HG03280 (cell line): Measurements from ENCODE around the gene HABP2.

Source experiments
- ATAC-seq: cut with Tn5 transposase; IDR thresholded peaks from one replicate; pipeline ENCODE4 v1.9.1; 2021; ENCODE audit warnings: mild to moderate bottlenecking, moderate library complexity; ENCODE audit not compliant: unreplicated experiment

HABP2 gene

GRCh38 chr10:113554214-113554613 lies 1.4 kb downstream of the HABP2 start:
- ATAC-seq, result no peak

DNA sequence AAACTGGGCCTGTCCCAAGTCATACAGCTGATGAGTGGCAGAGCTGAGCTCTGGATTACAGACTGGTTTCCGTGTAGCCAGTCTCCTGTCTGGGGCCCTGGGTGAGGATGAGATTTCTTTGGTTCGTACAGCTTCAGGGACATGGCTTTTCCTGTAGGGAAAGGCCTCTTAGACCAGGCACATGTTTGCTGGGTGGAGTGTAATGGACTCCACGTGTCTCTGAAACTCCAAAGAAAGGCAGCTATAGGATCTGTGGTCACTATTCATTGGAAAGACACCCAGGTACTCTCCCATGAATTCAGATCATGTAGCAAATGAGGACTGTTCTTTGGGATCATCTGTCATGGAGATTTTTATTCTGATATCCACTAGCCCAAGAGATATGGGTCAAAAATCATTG lies 2.4 kb downstream of the HABP2 start:
- ATAC-seq, result no peak

GRCh38 chr10:113555751-113556150 lies 2.9 kb downstream of the HABP2 start:
- ATAC-seq, result no peak

DNA sequence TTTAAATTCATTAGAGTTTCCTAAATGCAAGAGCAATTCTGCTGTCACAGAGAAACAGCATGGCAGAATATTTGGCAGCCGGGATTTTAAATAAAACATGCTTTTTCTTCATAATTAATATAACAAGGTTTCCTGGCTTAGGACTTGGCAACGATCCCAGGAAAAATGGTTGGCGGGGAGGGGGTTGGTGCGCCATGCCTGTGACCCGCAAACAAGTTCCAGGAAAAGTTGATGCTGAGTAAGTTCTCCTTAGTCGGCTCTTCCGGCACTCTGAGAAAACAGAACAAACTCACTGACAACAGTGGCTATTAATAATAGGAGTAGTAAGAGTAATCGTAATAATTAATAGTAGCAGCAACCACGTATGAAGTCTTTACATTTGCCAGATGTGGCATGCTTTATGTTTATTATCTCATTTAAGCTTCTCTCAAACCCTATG lies 4.6 kb downstream of the HABP2 start:
- no peak for ATAC-seq

- ATAC-seq, result no peak
Observed at GRCh38 chr10:113557903-113558321, 5.1 kb downstream of the HABP2 start.

- ATAC-seq, result no peak
Observed at GRCh38 chr10:113560071-113560470, 7.2 kb downstream of the HABP2 start.

GRCh38 chr10:113561214-113561613 lies 8.4 kb downstream of the HABP2 start:
- no peak for ATAC-seq

- no peak for ATAC-seq
Observed at GRCh38 chr10:113562069-113562468, 9.2 kb downstream of the HABP2 start.

GRCh38 chr10:113562704-113563103 lies 9.9 kb downstream of the HABP2 start:
- ATAC-seq, result no peak

DNA sequence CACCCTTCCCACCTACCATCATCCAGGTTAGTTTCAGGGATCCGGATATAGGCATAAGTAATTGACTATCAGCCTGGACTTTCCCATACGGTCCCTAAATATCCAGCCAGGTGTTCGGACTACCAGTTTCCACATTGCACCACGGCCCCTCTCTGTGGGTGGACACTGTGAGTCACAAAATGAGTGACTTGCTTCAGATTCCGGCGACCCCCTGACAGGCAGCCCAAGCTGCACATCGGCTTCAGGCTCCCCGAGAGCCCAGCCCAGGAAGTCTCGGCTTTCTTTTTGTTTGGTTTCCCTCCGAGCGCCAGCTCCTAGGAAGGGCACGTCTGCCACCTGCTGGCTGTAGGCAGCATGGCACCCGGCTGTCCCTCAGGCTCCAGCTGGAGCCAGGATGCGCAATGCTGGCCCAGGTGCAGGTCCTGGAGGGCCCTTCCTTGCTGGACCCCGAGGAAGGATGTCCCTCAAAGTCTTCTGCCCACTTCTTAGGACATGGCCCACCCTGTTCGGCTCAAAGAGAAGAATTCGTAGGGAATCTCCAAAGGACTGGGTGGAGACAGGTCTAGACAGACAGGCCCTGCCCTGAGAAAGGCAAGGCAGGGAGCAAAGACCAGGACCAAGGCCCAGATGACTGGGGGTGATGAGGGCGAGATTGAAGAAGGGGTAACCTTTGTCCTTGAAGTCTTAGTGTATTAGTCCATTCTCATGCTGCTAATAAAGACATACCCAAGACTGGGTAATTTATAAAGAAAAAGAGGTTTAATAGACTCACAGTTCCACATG lies 10.6 kb downstream of the HABP2 start:
- peak; percentile 88 for ATAC-seq

DNA sequence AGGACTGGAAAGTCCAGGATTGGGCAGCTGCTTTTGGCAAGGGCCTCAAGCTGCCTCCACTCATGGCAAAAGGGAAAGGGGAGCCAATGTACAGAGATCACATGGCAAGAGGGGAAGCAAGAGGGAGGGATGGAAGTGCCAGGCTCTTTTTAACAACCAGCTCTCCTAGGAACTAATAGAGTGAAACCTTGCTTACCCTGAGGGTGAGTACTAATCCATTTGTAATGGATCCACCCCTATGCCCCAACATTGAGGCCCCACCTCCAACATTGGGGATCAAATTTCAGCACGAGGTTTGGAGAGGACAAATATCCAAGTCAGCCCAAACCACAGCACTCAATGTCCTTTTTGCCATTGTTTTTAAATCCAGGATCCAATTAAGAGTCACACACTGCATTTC lies 12.5 kb downstream of the HABP2 start:
- ATAC-seq, result no peak

DNA sequence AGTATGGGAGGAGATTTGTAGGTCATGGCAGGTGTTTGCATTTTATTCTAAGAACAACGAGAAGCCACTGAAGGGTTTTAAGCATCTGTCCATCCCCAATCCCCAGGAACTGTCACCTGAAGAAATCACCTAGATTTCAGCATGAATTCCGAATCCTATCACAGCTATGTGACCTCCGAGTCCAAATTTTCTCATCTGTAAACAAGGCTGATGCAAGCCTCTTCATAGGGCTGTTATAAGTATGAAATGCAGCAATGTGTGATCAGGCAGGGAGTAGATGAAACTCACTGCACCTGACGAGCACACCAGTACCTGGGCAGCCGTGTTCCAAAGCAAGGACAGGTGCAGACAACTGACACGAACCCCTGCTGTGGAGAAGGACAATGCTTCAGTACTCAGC lies 14.0 kb downstream of the HABP2 start:
- ATAC-seq, result no peak

GRCh38 chr10:113569576-113569975 lies 16.7 kb downstream of the HABP2 start:
- ATAC-seq, result no peak

GRCh38 chr10:113572520-113573290 lies 19.9 kb downstream of the HABP2 start:
- ATAC-seq, result no peak

DNA sequence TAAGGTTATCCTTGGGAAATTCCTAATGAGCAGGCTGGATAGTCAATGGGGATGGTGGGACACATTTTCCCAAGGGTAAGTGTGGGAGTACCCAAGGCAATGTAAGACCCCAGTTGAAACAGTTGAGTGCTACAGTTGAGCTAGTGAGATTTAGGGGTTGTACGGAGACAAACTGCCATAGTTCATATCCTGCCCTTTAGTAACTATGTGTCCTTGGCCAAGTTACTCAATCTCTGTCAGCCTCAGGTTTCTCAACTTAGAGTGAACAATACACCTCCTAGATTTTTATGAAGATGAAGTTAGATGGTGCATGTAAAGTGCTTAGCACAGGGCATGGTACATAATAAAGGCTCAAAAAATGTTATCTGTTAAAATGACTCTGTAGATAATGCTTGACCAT lies 20.5 kb downstream of the HABP2 start:
- ATAC-seq, result no peak

- no peak for ATAC-seq
Observed at GRCh38 chr10:113576852-113577251, 24.0 kb downstream of the HABP2 start.

DNA sequence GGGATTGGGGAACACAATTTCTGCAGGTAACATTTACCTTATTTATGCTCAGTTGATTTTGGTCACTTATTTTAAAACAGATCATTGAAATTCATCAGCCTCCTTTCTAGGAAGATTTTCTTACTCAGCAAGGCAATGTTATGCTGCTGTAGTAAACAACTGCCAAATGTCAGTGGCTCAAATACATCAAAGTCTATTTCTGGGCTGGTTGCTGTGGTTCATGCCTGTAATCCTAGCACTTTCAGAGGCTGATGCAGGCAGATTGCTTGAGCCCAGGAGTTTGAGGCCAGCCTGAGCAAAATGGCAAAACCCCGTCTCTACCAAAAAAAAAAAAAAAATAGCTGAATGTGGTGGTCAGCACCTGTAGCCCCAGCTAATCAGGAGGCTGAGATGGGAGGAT lies 25.9 kb downstream of the HABP2 start:
- ATAC-seq, result no peak

GRCh38 chr10:113581092-113581491 lies 28.2 kb downstream of the HABP2 start:
- ATAC-seq, result no peak

- no peak for ATAC-seq
Observed at GRCh38 chr10:113583571-113583970, 30.7 kb downstream of the HABP2 start.

DNA sequence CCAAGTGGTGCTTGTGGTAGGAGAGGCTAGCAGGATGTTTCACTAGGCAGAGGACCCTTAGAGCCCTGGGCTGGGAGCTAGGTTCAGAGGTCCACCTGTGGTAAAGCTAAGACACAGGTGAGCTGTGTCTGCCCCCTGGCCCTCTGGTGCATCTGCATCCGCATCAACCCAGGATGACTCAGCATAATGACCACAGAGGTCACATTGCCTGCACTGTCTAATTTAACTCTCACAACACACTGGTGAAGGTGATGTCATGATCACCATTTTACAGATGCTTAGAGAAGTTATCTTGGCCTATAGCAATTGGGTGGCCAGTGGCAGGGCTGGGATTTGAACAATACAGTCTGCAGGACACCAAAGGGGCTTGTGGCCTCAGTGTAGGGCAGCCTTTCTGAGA lies 33.1 kb downstream of the HABP2 start:
- peak; percentile 66 for ATAC-seq

DNA sequence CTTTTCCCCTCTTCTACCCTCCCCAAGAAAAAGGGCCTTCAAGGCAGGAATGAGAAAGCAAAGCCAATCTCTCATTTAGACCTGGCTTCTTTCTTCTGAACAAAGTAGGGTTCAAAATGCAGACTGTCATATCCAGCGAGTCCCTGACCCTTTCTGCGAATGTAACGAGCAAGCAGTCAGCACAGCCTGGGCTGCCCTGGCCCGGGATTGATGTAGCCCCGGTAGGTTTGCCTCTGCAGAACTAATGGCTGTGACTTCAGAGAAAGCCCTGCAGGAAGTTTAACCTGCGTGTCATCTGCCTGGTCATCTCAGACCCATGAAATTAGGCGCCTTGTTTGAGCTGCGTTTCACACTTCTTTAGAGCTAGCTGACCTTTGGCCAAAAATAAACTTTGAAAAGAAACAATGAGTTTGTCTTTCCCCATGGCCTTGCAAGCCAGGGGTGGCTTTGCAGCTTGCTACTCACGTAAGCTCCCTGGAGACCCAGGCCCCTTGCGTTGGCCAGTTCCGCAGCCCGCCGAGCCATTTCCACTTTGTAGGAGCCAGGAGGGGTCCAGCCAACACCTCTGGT lies 36.4 kb downstream of the HABP2 start:
- ATAC-seq, result no peak

- ATAC-seq, result no peak
Observed at GRCh38 chr10:113590581-113590980, 37.7 kb downstream of the HABP2 start.
